Measurements from ENCODE around the gene ELL2.
A peak's percentile ranks its signal among the peaks of the same experiment; 100 is the strongest.
"Not testable (repeated sequence)": the region's sequence is repeated elsewhere in the genome, so short reads cannot be mapped to it uniquely, and the experiment has no call there.

The ELL2 gene

DNA sequence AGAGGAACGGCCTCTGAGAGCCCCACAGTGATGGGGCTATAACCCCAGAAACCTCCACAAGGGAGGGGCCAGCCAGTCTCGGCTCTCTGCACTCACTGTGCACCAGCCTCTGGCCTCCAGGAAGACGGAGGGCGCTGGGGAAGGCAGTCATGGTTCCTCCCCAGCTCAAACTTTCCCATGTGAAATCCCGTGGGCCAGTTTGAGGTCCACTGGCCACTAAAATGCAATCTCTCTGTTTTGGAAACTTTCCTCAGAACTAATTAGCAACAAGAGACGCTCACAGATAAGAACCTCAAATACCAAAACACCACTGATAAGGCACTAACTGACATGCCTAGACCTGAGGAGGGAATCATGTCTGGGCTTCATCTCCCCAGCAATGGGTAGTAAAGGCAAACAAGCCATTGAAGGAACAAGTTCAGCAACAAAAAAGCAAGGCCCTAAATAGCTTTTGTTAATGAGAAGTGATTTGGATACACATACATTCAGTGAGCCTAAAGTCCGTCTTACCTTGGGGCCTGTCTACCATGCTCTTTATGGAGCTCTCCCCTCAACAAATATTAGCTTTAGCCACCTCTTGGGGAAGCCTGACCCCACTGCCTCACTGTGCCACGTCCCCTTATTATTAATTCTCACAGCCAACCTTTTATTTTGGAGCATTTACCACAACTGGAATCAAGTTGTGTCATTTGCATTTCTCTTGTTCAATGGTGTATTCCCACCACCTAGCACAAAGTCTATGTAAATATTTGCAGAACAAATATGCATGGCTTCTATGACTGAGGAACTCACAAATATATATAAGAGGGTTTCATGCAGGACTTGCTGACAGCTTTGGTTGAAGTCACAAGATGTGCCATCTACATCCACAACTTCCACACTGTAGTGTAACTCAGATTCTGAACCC, 83.0 kb downstream of the ELL2 start:
- no peak for DNase-seq

DNA sequence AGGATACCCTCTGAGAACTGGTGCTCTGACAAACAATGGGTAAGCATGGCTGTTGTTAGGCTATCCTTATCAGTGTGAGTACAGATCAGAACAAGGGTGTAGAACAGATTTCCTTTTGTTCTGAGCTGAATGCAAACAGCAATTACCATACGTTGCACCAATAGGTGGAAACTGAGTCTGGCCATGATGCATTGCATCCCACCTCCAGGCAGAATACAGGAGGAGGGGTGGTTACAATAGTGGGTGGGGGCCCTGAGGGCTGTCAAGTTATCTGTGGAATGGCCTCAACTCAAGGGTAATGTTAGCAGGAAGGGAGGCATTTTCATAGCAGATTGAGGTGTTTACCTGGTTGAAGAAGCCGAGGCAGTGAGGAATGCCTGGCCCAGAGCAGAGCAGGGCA, 84.9 kb downstream of the ELL2 start:
- DNase-seq = no peak

GRCh38 chr5:95874246-95874645, 87.4 kb downstream of the ELL2 start:
- no peak for DNase-seq

GRCh38 chr5:95873351-95873750, 88.3 kb downstream of the ELL2 start:
- no peak for DNase-seq

DNA sequence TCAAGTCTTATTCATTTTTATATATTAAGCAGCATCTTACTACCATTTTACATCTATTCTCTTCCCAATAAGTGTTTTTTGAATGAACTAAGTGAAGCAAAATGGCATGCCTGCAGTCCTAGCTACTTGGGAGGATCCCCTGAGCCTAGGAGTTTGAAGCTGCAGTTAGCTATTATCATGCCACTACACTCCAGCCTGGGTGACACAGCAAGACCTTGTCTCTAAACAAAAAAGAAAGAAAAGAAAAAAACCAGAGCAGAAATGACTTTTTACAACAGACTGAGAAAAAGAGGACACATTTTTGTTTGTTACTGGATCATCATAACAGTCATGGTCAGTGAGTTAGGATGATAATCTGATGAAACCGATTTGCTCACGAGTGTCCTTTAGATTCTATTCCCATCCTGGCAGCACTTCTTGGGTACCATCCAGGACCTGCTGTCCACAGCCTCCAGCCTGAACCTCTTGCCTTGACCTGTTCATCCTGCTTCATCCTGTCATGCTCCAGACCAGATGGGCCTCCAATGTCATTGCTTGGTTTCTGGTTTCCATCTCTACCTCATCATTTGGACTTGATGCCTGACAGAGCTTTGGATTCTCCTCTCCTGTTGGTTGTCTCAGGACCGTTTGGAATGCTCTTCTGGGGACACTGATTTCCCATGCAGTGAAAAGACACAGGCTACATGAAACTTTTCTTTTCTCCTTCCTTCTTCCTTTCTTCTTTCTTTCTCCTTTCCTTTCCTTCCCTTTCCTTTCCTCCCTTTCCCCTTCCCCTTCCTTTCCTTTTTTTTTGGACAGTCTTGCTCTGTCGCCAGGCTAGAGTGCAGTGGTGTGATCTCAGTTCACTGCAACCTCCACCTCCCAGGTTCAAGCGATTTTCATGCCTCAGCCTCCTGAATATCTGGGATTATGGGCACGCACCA, 89.0 kb downstream of the ELL2 start:
- DNase-seq = no peak

- no peak for DNase-seq
Observed at GRCh38 chr5:95871146-95871806, 90.4 kb downstream of the ELL2 start.

GRCh38 chr5:95870105-95870672, 91.5 kb downstream of the ELL2 start:
- DNase-seq = no peak

- DNase-seq = not testable (repeated sequence)
Observed at GRCh38 chr5:95869173-95869855, 92.3 kb downstream of the ELL2 start.

DNA sequence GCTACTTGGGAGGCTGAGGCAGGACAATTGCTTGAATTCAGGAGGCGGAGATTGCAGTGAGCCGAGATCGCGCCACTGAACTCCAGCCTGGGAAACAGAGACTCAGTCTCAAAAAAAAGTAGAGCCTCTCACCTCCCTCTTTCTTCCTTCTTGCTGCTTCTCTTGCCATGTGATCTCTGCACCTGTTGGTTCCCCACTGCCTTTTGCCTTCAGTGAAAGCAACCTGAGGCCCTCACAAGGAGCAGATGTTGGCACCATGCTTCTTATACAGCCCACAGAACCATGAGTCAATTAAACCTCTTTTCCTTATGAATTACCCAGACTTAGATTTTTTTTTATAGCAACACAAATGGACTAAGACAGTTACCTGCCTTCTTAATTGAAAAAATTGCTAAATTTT, 93.5 kb downstream of the ELL2 start:
- DNase-seq = no peak

- no peak for DNase-seq
Observed at GRCh38 chr5:95866435-95867040, 95.1 kb downstream of the ELL2 start.

GRCh38 chr5:95864944-95865504, 96.6 kb downstream of the ELL2 start:
- no peak for DNase-seq

DNA sequence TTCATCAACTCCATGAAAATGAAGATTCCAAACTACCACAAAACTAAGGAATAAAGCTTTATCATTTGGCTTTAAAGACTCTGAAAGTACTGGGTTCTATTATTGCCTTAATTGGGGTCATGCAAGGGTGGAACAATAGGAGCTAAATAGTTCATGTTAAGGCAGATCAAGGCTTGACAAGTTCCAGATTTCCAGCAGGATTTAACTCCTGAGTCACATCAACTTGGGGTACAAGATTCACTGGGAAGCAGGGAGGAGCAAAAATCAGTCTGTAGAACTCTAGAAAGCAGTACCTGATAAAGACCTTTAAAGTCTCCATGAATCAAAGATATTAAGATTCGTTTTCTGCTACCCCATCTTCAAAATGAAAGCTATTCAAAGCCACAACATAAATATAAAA, 97.2 kb downstream of the ELL2 start:
- DNase-seq = no peak

DNA sequence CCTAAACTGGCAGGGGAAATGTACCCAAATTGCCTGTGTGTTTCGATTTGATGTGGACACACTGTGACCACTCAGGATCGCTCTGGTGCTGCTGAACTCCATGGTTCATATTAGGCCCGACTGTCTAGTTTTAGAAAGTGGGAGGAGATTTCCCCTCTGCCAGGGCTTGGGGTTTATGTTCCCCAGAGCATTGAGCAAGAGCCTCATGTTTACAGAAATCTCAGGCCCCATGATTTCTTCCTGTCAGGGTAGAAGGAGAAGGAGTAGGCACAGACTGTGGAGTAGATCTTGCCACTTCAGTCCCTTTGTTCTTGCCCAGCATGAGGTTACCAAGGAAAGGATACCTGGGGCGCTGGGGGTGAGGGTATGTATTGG, 98.3 kb downstream of the ELL2 start:
- no peak for DNase-seq

DNA sequence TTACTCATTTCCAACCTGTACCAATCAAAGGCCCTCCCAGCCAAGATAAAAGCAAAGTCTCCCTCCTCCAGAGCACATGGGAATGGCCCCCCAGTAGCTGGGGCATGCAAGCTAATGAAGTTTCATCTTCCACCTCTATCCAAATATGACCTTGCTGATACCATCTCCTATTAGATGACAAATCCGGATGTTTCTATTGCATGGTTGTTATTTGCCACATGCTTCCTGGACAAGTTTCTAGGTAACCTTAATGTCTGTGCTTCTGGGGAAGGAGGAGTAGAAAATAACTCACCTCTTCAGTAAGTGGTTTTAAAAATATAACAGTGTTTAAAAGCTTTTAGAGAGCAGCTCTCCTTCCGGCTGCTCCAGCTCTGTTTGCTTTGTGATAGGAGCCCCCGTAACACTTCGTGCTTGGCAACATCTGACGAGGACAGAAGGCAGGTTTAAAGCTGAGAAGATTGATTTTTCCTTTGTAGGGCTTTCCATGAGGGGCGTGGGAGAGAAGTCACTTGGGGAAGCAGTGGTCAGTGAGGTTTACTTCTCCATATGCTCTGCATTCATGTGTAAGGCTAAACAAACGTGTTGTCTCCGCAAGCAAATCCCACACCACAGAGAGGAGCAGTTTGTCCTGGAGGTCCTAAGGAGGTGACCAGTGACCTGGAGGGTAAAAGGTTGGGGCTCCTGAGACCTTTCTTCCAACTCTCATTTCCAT, 98.8 kb downstream of the ELL2 start:
- no peak for DNase-seq

GRCh38 chr5:95861864-95862561, 99.6 kb downstream of the ELL2 start:
- DNase-seq = no peak

DNA sequence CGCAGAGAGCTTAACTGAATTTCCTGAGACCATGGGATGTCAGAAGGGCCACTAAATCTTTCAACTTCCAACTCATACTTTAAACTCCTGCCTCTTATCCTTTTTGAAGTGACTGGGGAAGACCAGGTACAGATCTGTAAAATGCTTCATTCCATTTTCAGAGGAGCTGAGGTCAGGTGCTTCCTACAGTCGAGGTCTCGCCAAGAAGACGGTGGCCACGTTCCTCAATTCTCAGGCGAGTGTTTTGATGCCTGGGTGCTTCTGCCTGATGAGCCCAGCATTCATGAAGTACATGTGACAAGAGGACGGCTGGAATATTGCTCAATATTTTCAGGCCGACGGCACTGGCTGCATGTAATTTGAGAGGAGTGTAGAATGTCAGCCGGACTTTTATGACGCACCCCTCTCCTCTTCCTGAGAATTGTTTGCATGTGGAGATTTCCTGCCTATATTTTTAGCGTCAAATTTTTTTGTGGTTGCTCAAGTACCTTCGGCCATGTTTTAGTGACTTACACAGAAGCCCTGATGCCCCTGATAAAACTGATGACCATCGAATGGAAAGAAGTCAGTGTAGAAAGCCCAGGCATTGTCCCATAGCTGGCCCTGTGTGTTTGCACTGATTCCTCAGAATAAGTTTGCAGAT, 100.3 kb downstream of the ELL2 start:
- DNase-seq = peak in 1 of 2 experiments; percentile 13

GRCh38 chr5:95859661-95860060, 102.0 kb downstream of the ELL2 start:
- DNase-seq = no peak

DNA sequence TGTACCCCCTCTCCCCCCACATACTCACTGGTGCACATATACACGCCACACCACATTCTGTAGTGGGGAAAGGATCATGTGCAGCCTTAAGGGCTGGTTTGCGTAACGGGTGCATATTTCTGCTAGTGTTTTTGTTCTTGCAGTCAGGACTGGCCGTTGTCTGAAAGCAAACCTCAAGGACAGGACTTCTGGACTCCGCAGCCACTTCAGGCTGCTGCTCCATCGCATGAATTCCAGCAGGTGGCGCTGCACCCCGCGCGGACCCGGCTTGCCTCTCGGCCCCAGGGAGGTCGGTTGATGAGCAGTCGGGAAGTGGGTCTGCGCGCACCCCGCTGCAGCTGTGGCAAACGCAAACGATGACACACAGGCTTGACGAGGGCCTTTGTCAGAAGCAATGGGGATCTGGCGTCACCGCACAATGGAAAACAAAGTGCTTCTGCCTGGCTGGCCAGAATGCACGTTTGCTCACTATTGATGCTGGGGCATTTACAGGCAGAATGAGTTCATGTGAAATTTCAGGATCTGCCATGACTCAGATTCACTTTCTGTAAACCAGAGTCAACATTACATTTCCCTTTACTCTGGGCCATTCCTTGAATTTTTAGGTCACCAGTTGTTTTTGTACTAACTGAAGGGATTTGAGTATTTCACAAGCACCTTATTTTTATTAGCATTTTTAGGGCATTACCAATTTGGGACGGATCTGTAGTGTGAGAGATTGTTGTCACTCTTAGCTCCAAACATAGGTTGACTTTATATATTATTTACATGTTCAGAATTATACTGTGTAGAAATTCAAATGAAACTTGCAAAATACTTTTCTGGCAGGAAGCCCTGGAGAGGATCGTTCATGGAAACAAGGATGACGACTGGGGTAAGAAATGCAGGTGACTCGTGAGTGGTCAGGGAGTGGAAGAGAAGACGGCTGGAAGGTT, 102.7 kb downstream of the ELL2 start:
- DNase-seq = peak; percentile 55 to 77

All from NCI-H524 (cell line).